Activated CD4-positive, alpha-beta T cell treated with anti-CD3 and anti-CD28 coated beads, Interleukin-2, amount 10 ng/mL, durations not matched to agents 24 days and 14 days (primary cell): ENCODE results near the gene CNGB1. TPM values are rescaled to one million over a fixed set of nuclear protein-coding genes. Genes with fewer than 3 reads are reported as not detected.
"Not testable (repeated sequence)": the region's sequence is repeated elsewhere in the genome, so short reads cannot be mapped to it uniquely, and the experiment has no call there.

ENCODE experiments used
- DNase-seq: peaks from one replicate; pipeline ENCODE4 v3.0.0; 2022
- H3K27ac Mint-ChIP-seq: one replicate; pipeline ENCODE4 v1.8.0; 2022; ENCODE audit warnings: mild to moderate bottlenecking, mixed read lengths
- H3K27me3 Mint-ChIP-seq: one replicate; pipeline ENCODE4 v1.8.0; 2022; ENCODE audit warnings: mixed read lengths
- H3K36me3 Mint-ChIP-seq: one replicate; pipeline ENCODE4 v1.8.0; 2022; ENCODE audit warnings: low read depth, mild to moderate bottlenecking, mixed read lengths
- H3K4me1 Mint-ChIP-seq: one replicate; pipeline ENCODE4 v1.8.0; 2021; ENCODE audit warnings: mixed read lengths
- H3K4me3 Mint-ChIP-seq: one replicate; pipeline ENCODE4 v1.8.0; 2022; ENCODE audit warnings: mild to moderate bottlenecking, moderate library complexity, mixed read lengths
- H3K9me3 Mint-ChIP-seq: one replicate; pipeline ENCODE4 v1.8.0; 2021; ENCODE audit warnings: mixed read lengths
- intact Hi-C: fragments of 100-400 bp; cut with micrococcal nuclease; formaldehyde crosslinking; loops from one replicate; pipeline ENCODE4 v1.15.1; 2023
- total RNA-seq: library from RNA; stranded (reverse); gene quantifications from 2 replicates; pipeline ENCODE4 v1.2.3, GENCODE V29; 2022

The CNGB1 gene
- total RNA-seq, 1 donor from 2014 or later: not detected

DNA sequence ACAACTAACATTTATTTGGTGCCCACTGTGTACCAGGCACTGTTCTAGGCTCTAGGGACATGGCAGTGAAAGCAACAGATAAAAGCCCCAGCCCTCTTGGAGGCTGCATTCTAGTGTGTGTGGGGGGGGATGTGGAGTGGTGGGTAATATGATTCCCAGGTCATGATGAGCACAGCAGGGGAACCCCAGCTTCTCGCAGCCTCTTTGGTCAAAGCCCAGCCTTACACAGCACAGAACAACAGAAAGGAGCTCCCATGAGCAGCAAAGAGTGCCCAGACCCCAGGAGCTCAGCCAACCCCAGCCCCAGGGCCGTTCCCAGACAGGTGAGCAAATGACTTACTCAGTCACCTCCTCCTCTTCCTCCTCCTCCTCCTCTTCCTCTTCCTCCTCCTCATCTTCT, 21.9 kb downstream of the CNGB1 start:
- no peaks in the 10 kb centered on the region for H3K27me3 Mint-ChIP-seq
- no peak for DNase-seq
- no peaks in the 10 kb centered on the region for H3K4me1 Mint-ChIP-seq
- intact Hi-C loops: no loop called here
- H3K36me3 Mint-ChIP-seq: no peaks in the 10 kb centered on the region
- H3K9me3 Mint-ChIP-seq: no peaks in the 10 kb centered on the region
- no peak overlapping the region for H3K4me3 Mint-ChIP-seq
- no peak overlapping the region for H3K27ac Mint-ChIP-seq

- H3K9me3 Mint-ChIP-seq: no peaks in the 10 kb centered on the region
- DNase-seq: no peak
- no peaks in the 10 kb centered on the region for H3K27me3 Mint-ChIP-seq
- intact Hi-C loops: no loop called here
- H3K36me3 Mint-ChIP-seq: no peaks in the 10 kb centered on the region
- no peak overlapping the region for H3K4me3 Mint-ChIP-seq
- no peak overlapping the region for H3K27ac Mint-ChIP-seq
- H3K4me1 Mint-ChIP-seq: no peaks in the 10 kb centered on the region
Observed at GRCh38 chr16:57948027-57948426, 22.9 kb downstream of the CNGB1 start.

DNA sequence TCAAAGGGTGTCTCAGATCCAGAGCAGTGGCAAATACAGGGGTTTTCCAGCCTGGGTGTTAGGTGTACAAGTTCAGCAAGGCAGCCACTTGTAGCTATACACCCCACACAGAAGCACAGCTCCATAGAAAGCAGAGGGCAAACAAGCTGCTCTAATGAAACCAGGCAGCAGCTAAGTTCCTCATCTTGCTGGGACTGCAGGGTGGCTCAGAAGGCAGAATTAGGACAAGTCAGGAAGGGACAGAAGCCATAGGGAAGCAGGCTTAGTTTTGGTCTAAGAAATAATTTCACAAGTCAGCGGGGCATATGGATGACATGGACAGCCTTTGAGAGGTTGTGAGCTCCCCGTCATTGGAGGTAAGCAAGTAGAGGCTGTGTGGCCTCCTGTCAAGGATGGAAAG, 23.7 kb downstream of the CNGB1 start:
- intact Hi-C loops: no loop called here
- DNase-seq: no peak
- Mint-ChIP-seq H3K9me3 (no peaks in the 10 kb centered on the region), H3K36me3 (no peaks in the 10 kb centered on the region), H3K4me3 (no peak overlapping the region), H3K27me3 (peaks cover 2% of the 10 kb centered on the region), H3K4me1 (no peaks in the 10 kb centered on the region), H3K27ac (no peak overlapping the region)

GRCh38 chr16:57946181-57946801, 24.6 kb downstream of the CNGB1 start:
- H3K4me1 Mint-ChIP-seq: no peaks in the 10 kb centered on the region
- no peaks in the 10 kb centered on the region for H3K9me3 Mint-ChIP-seq
- intact Hi-C loops: no loop called here
- no peaks in the 10 kb centered on the region for H3K36me3 Mint-ChIP-seq
- no peak overlapping the region for H3K4me3 Mint-ChIP-seq
- H3K27me3 Mint-ChIP-seq: peaks cover 5% of the 10 kb centered on the region
- DNase-seq: no peak
- no peak overlapping the region for H3K27ac Mint-ChIP-seq

GRCh38 chr16:57945740-57946138, 25.2 kb downstream of the CNGB1 start:
- Mint-ChIP-seq H3K9me3 (no peaks in the 10 kb centered on the region), H3K4me1 (no peaks in the 10 kb centered on the region), H3K27ac (no peak overlapping the region), H3K4me3 (no peak overlapping the region), H3K27me3 (peaks cover 5% of the 10 kb centered on the region), H3K36me3 (no peaks in the 10 kb centered on the region)
- no peak for DNase-seq
- intact Hi-C loops: no loop called here

DNA sequence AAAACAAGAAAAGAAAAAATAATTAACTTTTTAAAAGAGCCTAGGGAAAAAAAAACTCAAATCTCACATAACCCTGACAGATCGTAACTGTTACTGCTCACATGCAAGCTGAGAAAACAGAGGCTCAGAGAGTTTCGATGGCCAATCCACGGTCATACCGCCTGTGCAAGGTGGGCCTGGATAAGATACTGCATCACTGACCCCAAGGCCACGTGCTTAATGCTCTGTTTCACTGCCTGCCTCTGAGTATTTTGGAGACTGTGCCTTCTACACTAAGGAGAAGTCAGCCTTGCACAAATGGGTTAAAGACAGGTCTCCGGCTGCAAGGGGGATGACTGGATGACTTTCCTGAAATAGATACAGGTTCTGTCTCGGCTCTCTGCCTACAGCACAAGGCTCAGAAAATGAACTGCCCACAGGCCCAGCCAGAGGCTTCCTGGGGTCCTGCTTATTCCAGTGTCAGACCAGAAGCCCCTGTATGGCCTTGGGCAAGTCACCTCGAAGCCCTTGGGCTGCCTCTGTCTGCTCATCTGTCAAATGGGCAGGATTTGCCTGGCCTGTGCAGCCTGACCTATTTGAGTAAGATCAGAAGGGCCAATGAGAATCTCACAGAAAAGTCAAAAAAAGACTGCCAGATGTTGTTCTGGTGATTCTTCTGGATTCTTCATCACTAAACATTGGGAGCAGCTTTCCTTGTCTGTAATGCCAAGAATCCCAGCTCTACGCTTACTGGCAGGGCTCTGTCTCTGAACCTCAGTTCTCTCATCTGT, 25.8 kb downstream of the CNGB1 start:
- peaks cover 5% of the 10 kb centered on the region for H3K27me3 Mint-ChIP-seq
- H3K4me3 Mint-ChIP-seq: no peak overlapping the region
- H3K27ac Mint-ChIP-seq: no peak overlapping the region
- H3K36me3 Mint-ChIP-seq: no peaks in the 10 kb centered on the region
- intact Hi-C loops: no loop called here
- no peaks in the 10 kb centered on the region for H3K9me3 Mint-ChIP-seq
- no peak for DNase-seq
- no peaks in the 10 kb centered on the region for H3K4me1 Mint-ChIP-seq

DNA sequence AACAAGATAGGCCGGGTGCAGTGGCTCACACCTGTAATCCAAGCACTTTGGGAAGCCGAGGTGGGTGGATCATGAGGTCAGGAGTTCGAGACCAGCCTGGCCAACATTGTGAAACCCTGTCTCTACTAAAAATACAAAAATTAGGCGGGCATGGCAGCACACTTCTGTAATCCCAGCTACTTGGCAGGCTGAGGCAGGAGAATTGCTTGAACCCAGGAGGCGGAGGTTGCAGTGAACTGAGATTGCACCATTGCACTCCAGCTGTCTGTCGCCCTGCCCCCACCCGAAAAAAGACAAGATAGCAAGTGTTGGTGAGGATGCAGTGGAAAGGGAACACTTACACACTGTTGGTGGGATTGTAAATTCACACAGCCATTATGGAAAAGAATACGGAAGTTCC, 27.5 kb downstream of the CNGB1 start:
- H3K9me3 Mint-ChIP-seq, H3K4me3 Mint-ChIP-seq, H3K4me1 Mint-ChIP-seq, H3K27ac Mint-ChIP-seq, H3K36me3 Mint-ChIP-seq, intact Hi-C loops, DNase-seq, H3K27me3 Mint-ChIP-seq: not testable (repeated sequence)

GRCh38 chr16:57941901-57942300, 29.0 kb downstream of the CNGB1 start:
- intact Hi-C loops, H3K4me3 Mint-ChIP-seq, DNase-seq, H3K9me3 Mint-ChIP-seq, H3K27ac Mint-ChIP-seq, H3K27me3 Mint-ChIP-seq, H3K4me1 Mint-ChIP-seq, H3K36me3 Mint-ChIP-seq: not testable (repeated sequence)

- Mint-ChIP-seq H3K4me3 (no peak overlapping the region), H3K27me3 (peaks cover 7% of the 10 kb centered on the region), H3K36me3 (no peaks in the 10 kb centered on the region), H3K27ac (no peak overlapping the region), H3K4me1 (no peaks in the 10 kb centered on the region), H3K9me3 (no peaks in the 10 kb centered on the region)
- no peak for DNase-seq
- intact Hi-C loops: no loop called here
Observed at GRCh38 chr16:57941016-57941664, 29.8 kb downstream of the CNGB1 start.

- no peaks in the 10 kb centered on the region for H3K9me3 Mint-ChIP-seq
- H3K4me3 Mint-ChIP-seq: no peak overlapping the region
- H3K27me3 Mint-ChIP-seq: peaks cover 7% of the 10 kb centered on the region
- intact Hi-C loops: no loop called here
- H3K27ac Mint-ChIP-seq: no peak overlapping the region
- no peak for DNase-seq
- no peaks in the 10 kb centered on the region for H3K4me1 Mint-ChIP-seq
- no peaks in the 10 kb centered on the region for H3K36me3 Mint-ChIP-seq
Observed at GRCh38 chr16:57940382-57940966, 30.5 kb downstream of the CNGB1 start.

GRCh38 chr16:57939872-57940224, 31.1 kb downstream of the CNGB1 start:
- H3K4me1 Mint-ChIP-seq: no peaks in the 10 kb centered on the region
- H3K27ac Mint-ChIP-seq: no peak overlapping the region
- H3K4me3 Mint-ChIP-seq: no peak overlapping the region
- intact Hi-C loops: no loop called here
- no peak for DNase-seq
- H3K9me3 Mint-ChIP-seq: no peaks in the 10 kb centered on the region
- peaks cover 7% of the 10 kb centered on the region for H3K27me3 Mint-ChIP-seq
- H3K36me3 Mint-ChIP-seq: no peaks in the 10 kb centered on the region

DNA sequence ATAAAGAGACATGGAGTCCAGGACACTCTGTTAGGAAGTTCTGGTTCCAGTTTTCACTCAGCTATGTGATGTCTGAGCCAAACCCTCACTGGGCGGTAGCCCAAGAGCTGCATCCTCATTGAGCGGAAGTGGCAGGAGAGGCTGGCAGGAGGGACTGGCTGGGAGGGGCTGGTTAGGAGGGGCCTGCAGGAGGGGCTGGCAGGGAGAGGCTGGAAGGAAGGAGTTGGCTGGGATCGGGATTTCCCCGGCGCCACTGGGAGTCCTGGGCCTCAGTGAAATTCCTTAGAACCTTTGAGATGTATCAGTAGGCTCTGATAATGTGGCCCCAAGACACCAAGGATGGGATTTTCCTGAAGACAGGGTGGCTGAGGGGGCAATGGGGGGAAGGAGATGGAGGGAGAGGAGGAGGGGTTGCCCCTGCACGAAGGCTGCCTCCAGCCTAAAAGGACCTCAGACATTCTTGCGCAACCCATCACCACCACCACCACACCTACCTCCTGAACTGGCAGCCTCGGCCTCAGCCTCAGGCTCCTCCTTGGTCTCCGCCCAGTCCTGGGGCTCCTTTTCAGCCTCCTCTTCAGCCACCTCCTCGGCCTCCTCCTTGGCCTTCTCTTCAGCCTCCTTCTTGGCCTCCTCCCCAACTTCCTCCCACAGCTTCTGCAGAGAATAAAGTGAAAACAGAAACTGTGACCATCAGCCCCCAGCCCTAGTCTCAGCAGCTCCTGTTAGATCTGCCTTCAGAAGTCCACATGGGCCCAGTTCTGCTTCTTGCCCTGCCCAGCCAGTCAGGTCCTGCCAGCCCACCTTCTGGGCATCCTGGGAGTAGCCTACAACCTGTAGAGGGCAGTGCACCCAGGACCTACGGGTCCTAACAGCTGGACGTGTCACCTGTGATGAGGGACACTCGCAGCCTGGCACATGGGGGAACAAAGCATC, 31.7 kb downstream of the CNGB1 start:
- no peaks in the 10 kb centered on the region for H3K36me3 Mint-ChIP-seq
- no peak overlapping the region for H3K4me3 Mint-ChIP-seq
- DNase-seq: no peak
- H3K9me3 Mint-ChIP-seq: no peaks in the 10 kb centered on the region
- H3K27me3 Mint-ChIP-seq: peaks cover 7% of the 10 kb centered on the region
- H3K27ac Mint-ChIP-seq: no peak overlapping the region
- intact Hi-C loops: no loop called here
- no peaks in the 10 kb centered on the region for H3K4me1 Mint-ChIP-seq

- H3K4me1 Mint-ChIP-seq: no peaks in the 10 kb centered on the region
- H3K9me3 Mint-ChIP-seq: no peaks in the 10 kb centered on the region
- no peak overlapping the region for H3K4me3 Mint-ChIP-seq
- intact Hi-C loops: no loop called here
- H3K27me3 Mint-ChIP-seq: peaks cover 7% of the 10 kb centered on the region
- DNase-seq: no peak
- no peak overlapping the region for H3K27ac Mint-ChIP-seq
- no peaks in the 10 kb centered on the region for H3K36me3 Mint-ChIP-seq
Observed at GRCh38 chr16:57938484-57938883, 32.4 kb downstream of the CNGB1 start.
